GM21423 (cell line): ENCODE measurements around the gene TUBA4B.
A peak's percentile ranks its signal among the peaks of the same experiment; 100 is the strongest.

Experiments used
- ATAC-seq: cut with Tn5 transposase; IDR thresholded peaks from one replicate; pipeline ENCODE4 v1.9.1; 2021; ENCODE audit warnings: mild to moderate bottlenecking, moderate library complexity; ENCODE audit not compliant: unreplicated experiment

The TUBA4B gene

GRCh38 chr2:219252900-219253752 lies at the start of gene TUBA4B:
TSS of gene TUBA4B (plus strand) at chr2:219253243. CDS start at chr2:219253408, 165 bp downstream.
- ATAC-seq: no peak

GRCh38 chr2:219204425-219205164 lies 48.4 kb upstream of the TUBA4B start:
- ATAC-seq: no peak

GRCh38 chr2:219205165-219205538 lies 47.9 kb upstream of the TUBA4B start:
- ATAC-seq: no peak

GRCh38 chr2:219205981-219206327 lies 47.1 kb upstream of the TUBA4B start:
- ATAC-seq: no peak

- peak; percentile 95 for ATAC-seq
Measured at GRCh38 chr2:219206328-219207133, 46.5 kb upstream of the TUBA4B start, which contains the start of gene ZFAND2B. TSS of gene ZFAND2B (plus strand) at chr2:219206782. CDS start at chr2:219206988, 206 bp downstream.

- ATAC-seq: no peak
Measured at GRCh38 chr2:219207134-219207883, 45.7 kb upstream of the TUBA4B start.

- no peak for ATAC-seq
Measured at GRCh38 chr2:219207884-219208740, 44.9 kb upstream of the TUBA4B start.

GRCh38 chr2:219209236-219210195 lies 43.5 kb upstream of the TUBA4B start:
- no peak for ATAC-seq

- no peak for ATAC-seq
Measured at GRCh38 chr2:219210196-219210885, 42.7 kb upstream of the TUBA4B start.

- ATAC-seq: no peak
Measured at GRCh38 chr2:219210886-219211362, 42.1 kb upstream of the TUBA4B start.

- ATAC-seq: no peak
Measured at GRCh38 chr2:219213026-219213415, 40.0 kb upstream of the TUBA4B start.

- no peak for ATAC-seq
Measured at GRCh38 chr2:219213486-219214071, 39.5 kb upstream of the TUBA4B start.

GRCh38 chr2:219214141-219214540 lies 38.9 kb upstream of the TUBA4B start:
- no peak for ATAC-seq

- no peak for ATAC-seq
Measured at GRCh38 chr2:219214786-219215185, 38.3 kb upstream of the TUBA4B start.

- ATAC-seq: no peak
Measured at GRCh38 chr2:219215871-219216534, 37.0 kb upstream of the TUBA4B start.

- ATAC-seq: no peak
Measured at GRCh38 chr2:219216535-219216915, 36.5 kb upstream of the TUBA4B start.

GRCh38 chr2:219218217-219218731 lies 34.8 kb upstream of the TUBA4B start:
- ATAC-seq: peak; percentile 23
